ENCODE measurements around the gene GNAT1.
"Not testable (repeated sequence)": the region's sequence is repeated elsewhere in the genome, so short reads cannot be mapped to it uniquely, and the experiment has no call there.

Gene GNAT1

DNA sequence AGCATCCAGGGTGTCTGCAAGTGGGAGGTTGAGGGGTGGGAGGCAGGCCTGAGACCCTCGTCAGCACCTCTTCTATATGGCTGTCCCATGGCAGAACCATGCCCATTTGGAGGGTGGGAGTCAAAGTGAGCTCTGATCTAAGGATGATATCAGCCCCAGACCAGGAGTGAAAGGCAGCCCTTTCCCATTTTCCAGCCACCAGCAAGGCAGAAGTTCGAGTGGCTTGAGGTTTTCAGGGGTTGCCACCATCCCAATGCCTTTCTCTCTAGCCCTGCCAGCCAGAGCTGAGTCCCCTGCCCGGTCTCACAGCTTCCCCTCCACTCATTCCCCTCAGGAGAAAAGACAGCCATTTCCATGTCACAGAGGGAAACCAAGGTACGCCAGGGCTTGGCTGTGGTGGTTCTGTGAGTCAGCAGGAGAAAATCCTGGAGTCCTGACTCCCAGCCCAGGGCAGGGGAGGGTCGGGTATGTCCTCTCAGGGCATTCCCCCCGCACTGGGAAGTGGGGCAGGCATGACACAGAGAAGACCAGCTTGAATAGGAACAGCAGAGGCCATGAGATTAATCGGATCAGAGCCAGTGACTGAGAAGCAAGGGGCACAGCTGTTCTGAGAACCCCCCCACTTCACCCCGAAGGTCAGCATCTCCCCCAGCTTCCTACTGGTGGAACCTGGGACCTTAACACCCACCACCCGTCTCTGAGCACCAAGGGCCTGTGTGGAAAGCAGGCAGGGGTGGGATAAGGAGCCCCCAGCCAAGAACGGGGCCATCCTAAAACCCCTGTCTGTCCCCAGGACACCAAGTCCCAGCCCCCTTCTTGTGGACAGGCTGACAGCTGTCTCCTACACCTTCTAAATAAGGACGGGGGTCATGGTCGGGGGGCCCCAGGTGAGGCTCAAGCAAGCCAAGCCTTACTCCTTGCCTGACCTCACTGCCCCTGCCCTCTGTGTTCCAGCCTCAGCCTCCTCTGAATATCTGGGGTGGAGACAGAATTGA is 12.7 kb downstream of the GNAT1 start:
- no peak for DNase-seq

GRCh38 chr3:50204804-50205412 is 13.5 kb downstream of the GNAT1 start, which contains the start of gene SLC38A3:
SLC38A3 (plus strand) TSS chr3:50205271; CDS start chr3:50214200, 8,929 bp downstream.
- DNase-seq = no peak

- no peak for DNase-seq
These were observed 14.2 kb downstream of the GNAT1 start for GRCh38 chr3:50205413-50206276.

- no peak for DNase-seq
These were observed 16.1 kb downstream of the GNAT1 start for GRCh38 chr3:50207359-50208042.

DNA sequence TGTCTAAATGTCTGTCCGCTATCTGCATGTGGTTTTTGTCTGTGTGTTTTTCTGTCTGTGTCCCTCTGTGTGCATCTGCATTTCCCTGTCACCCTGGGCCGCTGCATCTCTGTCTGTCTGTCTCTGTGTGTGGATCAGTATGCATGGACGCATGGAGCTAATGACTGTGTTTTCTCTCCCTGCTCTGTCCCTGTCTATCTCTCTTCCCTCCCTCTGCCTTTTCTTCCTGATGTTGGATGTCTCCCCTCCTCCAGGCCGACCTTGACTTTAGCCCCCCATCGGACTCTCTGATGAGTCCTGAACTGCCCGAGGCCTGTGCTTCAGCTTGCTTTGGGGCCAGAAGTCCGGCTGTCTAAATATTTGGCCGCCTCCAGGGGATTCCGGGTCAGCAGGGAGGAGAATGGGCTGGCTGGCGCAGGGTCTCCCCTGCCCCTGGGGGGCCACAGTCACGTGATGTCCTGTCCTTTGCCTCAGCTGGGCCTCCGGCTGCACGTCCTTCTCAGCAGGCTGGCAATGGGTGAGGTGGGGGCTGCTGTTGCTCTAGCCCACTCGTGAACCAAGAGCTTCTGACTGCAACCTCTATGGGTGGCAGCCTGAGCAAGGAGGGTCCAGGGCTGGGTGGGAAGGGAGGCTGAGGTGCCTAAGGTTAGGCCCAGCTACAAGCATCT is 17.4 kb downstream of the GNAT1 start:
- DNase-seq = no peak

DNA sequence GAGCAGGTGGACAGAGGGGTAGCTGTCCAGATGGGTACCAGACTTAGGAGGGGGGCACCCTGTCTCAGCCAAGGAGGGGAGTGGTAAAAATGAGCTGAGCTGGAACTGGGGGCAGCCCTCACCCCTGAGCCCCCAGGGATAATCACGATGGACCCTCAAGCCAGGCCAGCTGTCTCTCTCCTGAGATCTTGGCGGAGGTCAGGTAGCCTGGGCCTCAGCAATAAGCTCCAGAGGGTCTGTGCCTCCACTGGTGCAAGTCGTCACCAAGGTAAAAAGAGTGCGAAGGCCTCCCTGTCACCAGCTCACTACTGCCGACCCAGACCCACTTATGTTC is 18.7 kb downstream of the GNAT1 start:
- no peak for DNase-seq

DNA sequence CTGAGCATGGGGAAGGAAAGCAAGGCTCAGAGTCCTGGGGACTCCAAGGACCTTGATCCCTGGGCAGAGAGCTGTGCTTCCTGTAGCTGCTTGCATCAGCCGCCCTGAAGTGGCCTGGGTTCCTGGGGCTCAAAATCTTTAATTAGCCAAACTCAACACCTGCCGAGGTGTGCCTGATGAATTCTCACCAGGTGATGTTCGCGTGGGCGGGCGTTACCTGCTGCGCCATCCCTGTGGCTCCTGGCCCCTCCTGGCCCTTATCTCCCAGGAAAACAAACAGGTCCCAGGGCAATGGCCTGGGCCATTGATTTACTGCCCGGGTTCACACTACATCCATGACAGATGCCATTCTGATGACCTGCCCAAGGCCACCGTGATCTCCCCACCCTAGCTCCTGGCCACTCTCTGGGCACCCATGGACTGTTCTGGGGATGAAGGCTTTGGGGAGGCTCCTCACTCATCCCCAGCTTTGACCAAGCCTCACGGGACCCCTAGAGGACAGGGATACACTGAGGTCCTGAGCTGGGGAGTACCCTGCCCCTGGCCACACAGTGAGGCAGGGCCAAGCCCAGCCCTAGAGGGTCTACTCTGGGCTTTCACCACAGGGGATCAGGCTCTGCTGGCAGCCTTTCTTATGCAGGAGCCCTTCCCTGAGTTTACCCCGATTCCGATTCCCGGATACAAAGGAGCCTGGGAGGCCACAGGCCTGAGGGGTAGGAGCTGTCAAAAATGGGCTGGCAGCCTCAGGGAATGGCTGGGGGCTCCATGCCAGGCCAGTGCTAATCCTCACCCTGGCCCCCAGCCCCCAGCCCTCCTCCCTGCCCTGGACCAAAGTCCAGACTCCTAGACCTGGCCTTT is 19.3 kb downstream of the GNAT1 start:
- no peak for DNase-seq

GRCh38 chr3:50211368-50211717 is 19.9 kb downstream of the GNAT1 start:
- DNase-seq = not testable (repeated sequence)

DNA sequence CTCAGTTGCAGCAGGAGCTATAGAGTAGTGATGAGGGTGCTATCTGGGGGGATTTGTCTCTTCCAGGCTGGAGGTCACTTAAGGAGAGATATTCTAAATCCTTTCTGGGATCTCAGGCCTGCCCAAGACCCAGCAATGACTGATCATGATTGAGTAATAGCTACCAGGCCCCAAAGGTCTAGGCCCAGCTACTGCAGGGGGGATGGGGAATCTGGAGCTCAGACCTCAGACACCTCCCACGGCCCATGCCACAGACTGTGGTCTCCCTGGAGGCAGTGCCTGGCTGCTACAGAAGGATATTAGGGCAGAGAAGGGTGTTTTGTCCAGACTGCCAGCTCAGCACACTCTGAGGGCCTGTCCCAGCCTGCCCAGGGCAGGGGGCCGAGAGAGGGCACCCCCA is 20.5 kb downstream of the GNAT1 start:
- no peak for DNase-seq

- DNase-seq = no peak
These were observed 21.1 kb downstream of the GNAT1 start for GRCh38 chr3:50212502-50212901.

- DNase-seq = no peak
These were observed 21.6 kb downstream of the GNAT1 start for GRCh38 chr3:50212971-50213370.

DNA sequence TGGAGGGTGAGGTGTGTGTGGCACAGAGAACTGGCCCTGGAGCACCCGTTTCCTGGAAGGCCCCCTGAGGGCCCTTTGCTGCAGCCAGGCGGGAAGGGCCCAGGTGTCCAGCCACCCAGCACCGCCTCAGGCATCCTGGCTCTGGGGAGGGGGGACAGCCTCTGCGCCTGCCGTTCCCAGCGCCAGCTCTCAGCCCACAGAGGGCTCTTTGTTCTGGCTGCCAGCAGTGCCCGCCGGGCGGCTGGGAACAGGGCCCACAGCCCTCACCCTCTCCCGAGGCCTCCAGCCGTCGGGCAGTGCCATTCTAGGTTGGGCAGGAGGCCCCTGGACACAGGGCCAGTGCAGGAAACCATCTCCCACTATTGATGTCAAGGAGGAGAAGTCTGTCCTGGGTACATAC is 22.0 kb downstream of the GNAT1 start:
- no peak for DNase-seq

DNA sequence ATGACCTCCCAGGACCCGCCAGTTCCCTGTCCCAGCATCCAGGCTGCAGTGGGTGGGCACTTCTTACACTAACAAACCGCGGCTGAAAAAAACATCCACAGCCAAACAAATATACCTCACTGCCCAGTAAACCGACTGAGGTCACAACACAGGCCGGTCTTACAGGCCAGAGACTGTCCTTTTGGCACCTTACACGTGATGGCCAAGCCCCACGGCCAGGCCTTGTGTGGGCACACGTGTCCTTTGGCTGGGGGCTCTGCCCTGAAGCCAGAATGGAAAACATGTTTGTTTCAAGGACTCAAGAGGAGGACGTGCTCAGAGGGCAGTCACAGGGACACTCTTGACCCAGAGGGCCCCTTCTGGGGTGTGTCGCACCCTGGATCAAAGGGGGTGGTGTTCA is 23.4 kb downstream of the GNAT1 start:
- DNase-seq = no peak

- no peak for DNase-seq
These were observed 24.1 kb downstream of the GNAT1 start for GRCh38 chr3:50215529-50215928.

DNA sequence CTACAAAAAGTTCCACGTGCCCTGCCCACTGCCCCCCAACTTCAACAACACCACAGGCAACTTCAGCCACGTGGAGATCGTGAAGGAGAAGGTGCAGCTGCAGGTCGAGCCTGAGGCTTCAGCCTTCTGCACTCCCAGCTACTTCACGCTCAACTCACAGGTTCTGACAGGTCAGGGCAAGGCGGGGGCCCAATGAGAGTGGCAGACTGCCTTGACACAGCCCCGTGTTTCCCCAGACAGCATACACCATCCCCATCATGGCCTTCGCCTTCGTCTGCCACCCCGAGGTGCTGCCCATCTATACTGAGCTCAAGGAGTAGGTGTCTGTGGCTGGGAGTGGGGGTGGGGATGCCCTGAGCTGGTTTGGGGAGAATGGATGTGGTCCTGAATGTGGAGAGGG is 26.3 kb downstream of the GNAT1 start:
- no peak for DNase-seq

DNA sequence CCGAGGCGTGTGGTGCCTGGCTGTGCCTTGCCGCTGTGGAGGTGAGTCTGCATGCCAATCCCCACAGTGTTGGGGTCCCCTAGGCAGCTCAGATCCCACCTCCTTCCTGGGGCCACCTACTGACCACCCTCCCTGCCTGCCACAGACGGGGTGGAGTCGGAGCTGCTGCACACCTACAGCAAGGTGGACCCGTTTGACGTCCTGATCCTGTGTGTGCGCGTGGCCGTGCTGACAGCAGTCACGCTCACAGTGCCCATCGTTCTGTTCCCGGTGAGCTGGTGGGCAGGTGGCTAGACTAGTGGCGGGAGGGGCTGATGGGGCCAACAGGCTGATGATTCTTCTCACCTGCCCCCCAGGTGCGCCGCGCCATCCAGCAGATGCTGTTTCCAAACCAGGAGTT is 27.0 kb downstream of the GNAT1 start:
- no peak for DNase-seq

DNA sequence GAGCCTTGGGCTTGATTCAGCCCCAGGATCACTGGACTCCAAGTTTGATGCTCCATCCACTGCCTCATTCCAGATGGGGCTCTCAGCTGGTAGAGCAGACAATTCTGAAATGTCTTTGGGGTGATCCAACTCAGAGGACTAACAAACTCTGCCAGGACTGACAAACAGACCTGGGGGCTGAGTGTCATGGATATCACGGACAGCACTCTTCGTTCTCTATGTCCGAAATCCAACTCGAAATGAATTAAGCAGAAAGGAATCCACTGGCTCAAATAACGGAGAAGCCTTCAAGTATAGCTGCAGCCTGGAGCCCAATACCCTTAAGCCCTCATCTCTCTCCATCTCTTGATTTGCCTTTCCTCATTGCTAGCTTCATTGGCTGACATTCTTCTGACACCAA is 27.9 kb downstream of the GNAT1 start:
- no peak for DNase-seq

GRCh38 chr3:50220109-50220508 is 28.7 kb downstream of the GNAT1 start:
- no peak for DNase-seq

- DNase-seq = no peak
These were observed 29.6 kb downstream of the GNAT1 start for GRCh38 chr3:50221051-50221410.

GRCh38 chr3:50221411-50222168 is 30.2 kb downstream of the GNAT1 start:
- DNase-seq = no peak

DNA sequence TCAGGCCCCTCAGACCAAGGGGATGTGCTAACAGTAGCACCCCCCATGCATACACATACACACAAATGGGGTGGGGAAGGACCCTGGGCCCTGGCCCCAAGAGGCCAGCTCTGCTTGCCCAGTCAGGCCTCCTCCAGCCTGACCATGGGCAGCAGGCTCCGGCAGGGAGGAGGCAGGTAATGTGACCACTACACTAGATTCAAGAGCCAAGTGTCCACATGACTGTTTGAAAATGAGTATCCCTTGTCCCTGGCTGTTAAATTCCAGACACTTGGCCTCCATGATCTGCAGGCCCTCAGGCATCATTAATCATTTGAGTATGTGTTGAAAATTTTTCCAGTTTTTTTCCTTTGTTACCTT is 30.7 kb downstream of the GNAT1 start:
- no peak for DNase-seq
